ENCODE results near the gene HUS1.

GRCh38 chr7:47956220-47956619 lies 23.2 kb downstream of the HUS1 start:
- TF ChIP-seq CTCF (IDR thresholded peaks at IDR 0.05) (no peak), POLR2A (IDR thresholded peaks at IDR 0.05; ENCODE audit: low read depth) (no peak), EP300 (IDR thresholded peaks at IDR 0.05) (no peak)

Measured in esophagus muscularis mucosa (tissue), 4 donors.